Measurements from ENCODE around the gene NBEAL2. TPM values are rescaled to one million over a fixed set of nuclear protein-coding genes. Genes with fewer than 3 reads are reported as not detected.

NBEAL2 gene, protein sequence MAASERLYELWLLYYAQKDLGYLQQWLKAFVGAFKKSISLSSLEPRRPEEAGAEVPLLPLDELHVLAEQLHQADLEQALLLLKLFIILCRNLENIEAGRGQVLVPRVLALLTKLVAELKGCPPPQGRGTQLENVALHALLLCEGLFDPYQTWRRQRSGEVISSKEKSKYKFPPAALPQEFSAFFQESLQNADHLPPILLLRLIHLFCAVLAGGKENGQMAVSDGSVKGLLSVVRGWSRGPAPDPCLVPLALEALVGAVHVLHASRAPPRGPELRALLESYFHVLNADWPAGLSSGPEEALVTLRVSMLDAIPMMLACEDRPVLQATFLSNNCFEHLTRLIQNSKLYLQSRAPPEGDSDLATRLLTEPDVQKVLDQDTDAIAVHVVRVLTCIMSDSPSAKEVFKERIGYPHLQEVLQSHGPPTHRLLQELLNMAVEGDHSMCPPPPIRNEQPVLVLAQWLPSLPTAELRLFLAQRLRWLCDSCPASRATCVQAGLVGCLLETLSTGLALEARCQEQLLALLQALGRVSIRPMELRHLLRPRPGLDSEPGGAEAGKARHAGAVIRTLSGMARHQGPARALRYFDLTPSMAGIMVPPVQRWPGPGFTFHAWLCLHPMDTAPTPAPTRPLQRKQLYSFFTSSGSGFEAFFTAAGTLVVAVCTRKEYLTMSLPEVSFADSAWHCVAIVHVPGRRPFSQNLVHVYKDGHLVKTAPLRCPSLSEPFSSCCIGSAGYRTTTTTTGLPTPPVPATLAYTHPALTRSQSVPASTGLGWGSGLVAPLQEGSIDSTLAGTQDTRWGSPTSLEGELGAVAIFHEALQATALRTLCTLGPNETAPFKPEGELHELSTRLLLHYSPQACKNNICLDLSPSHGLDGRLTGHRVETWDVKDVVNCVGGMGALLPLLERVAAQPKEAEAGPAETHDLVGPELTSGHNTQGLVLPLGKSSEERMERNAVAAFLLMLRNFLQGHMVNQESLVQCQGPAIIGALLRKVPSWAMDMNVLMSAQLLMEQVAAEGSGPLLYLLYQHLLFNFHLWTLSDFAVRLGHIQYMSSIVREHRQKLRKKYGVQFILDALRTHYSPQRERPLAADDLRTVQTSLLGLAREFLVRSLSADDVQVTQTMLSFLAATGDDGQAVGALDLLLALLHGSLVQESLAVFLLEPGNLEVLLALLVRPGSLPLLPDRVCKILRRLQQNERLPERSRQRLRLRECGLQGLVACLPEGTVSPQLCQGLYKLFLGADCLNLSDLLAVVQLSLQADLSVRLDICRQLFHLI (N-terminal part only)
- 10 to 100 TPM in 1 of 4 donors, 1 to 10 TPM in 3; 7.3 to 11.2 (median 7.7) TPM for total RNA-seq
- polyA plus RNA-seq, result 10 to 100 TPM in 1 of 3 donors, 1 to 10 TPM in 2; 5.4 to 13.0 (median 6.4) TPM
- long read RNA-seq, donor 1, partial matches to known transcripts, result 4 of 8 reads
- long read RNA-seq, donor 1, other reads (novel, unspliced or antisense), result 4 of 8 reads
- long read RNA-seq, donor 2, partial matches to known transcripts, result 7 of 9 reads
- long read RNA-seq, donor 2, other reads (novel, unspliced or antisense), result 2 of 9 reads

DNA sequence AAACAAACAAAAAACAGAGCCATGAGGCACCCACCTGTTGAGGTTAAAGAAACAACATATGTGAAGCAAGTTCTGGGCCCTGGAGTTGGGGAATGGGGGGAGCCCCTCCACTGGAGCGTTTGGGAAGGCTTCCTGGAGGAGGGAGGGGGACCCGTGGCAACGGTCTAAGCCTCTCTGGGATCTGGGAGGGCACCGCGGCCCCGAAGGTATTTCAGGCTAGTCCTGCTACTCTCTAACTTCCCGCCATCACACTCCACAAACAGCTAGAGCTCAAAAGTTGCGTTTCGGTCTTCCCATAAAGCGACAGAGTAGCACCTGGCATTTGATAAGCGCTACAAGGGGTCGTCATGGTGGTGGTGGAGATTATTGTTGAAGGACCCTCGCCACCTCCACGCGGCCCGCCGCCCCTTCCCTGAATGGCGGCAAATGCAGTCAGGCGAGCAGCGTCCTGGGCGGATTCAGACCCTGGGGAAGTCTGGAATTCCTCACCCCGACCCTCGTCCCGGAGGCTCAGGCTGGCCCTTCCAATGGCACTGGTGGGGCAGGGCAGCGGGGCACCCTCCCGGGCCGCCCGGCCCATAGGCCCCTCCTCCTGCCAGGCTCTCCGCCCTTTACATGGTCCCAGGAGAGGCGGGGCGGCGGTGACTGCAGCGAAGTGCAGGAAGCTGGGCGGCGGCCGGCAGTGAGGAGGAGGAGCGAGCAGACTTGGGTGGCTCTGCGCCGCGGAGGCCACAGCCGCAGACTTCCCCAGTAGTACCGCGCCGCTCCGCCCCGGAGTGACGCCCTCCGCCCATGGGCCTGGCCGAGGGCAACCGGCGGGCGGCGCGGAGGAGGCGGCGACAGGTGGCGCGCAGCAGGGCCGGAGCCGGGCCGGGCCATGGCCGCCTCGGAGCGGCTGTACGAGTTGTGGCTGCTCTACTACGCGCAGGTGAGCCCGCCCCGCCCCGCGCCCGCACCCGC lies at the start of gene NBEAL2:
Gene NBEAL2, plus strand, starts transcription at position 682 of the 960 bp plus-strand sequence. Its CDS starts 196 bp downstream, at position 878.
- Histone ChIP-seq H3K4me1 (peaks cover 20% of the 10 kb centered on the region), H3K4me3 (peak within 1 kb of the TSS; percentile 75), H3K27me3 (ENCODE audit: insufficient read depth in 3 of 3, low read length in 2 of 3) (no peaks in the 10 kb centered on the region), H3K36me3 (ENCODE audit: insufficient read depth in 1 of 2, low read depth in 1 of 2) (no peaks in the 10 kb centered on the region), H3K9me3 (no peaks in the 10 kb centered on the region), H3K27ac (peak within 1 kb of the TSS; percentile 93)
- DNase-seq (peak; percentile 98 to 99), ATAC-seq (peak; percentile 79 to 82 (median 80))
- WGBS, 3 donors, result 1 to 2% (median 1%) methylated on average over 43 to 73 of the region's 73 CpGs
- intact Hi-C loops (cut with DNase I), result loop anchor here in 1 of 2 donors (5.0 kb wide), 1 partner anchor 52 kb away; no protein-coding TSS in a partner anchor
- TF ChIP-seq, protein P1, sequence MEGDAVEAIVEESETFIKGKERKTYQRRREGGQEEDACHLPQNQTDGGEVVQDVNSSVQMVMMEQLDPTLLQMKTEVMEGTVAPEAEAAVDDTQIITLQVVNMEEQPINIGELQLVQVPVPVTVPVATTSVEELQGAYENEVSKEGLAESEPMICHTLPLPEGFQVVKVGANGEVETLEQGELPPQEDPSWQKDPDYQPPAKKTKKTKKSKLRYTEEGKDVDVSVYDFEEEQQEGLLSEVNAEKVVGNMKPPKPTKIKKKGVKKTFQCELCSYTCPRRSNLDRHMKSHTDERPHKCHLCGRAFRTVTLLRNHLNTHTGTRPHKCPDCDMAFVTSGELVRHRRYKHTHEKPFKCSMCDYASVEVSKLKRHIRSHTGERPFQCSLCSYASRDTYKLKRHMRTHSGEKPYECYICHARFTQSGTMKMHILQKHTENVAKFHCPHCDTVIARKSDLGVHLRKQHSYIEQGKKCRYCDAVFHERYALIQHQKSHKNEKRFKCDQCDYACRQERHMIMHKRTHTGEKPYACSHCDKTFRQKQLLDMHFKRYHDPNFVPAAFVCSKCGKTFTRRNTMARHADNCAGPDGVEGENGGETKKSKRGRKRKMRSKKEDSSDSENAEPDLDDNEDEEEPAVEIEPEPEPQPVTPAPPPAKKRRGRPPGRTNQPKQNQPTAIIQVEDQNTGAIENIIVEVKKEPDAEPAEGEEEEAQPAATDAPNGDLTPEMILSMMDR (IDR thresholded peaks at IDR 0.05), result no peak

DNA sequence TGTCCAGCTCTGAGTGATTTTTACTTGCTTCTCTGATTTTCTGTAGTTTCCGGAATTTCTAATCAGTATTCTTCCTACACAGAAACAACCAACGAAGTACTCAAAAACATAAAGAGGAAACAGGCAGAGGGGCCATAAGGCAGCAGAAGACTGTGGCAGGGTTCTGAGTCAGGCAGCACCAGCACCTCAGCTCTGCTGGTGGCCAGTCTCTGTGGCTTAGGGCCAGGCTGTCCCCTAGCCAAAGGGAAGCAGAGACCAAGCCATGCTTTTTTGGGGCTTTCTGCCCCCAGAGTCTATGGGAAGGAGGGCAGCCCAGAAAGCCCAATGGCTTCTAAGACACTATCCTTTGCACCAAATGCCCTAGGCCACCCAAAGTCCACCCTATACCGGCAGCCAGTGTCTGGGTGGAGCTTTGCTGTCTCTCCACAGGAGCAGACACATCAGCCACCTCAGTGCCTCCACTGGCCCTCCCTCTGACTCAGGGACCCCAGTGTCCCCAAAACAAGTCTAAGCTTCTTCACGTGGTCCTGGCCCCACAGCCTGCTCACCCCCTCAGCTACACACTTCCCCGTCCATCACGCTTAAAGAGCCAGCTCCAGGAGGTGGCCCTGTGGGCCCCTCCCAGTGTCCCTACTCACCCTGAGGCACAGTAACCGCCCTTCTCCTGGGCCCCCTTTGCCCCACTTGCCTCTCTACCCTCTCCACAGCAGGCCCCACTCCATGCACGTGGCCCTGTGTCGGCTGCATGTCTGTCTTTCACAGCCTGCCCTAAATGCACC lies 49.1 kb upstream of the NBEAL2 start:
- peak in 1 of 2 donors; percentile 50 for DNase-seq
- intact Hi-C loops (cut with DNase I), result no loop called here

DNA sequence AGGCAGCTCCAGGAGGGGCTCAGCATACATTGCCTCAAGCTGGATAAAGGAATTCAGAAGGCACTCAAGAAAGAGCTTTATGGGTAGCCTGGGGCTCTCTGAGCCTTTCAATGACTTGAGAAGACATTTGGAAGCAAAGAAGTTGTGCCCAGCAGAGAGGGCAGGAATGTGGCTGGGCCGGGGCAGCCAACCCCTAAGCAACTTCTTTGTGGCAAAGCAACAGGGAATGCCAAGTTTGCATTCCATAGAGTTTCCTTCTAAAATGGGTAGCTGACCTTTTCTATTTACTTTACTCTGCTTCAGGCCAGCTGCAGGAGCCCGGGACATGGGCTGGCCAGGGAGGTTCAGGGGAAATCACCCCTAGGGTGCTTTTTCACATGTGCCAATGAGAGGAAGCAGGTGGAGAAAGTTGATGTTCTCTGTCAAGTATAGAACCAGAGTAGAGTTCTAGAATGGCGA lies 48.5 kb upstream of the NBEAL2 start:
- intact Hi-C loops (cut with DNase I), result no loop called here
- H3K27ac ChIP-seq, result peak overlapping the region; percentile 95
- WGBS, 3 donors, result 30 to 59% (median 41%) methylated on average over 3 of the region's 3 CpGs
- no peaks in the 10 kb centered on the region for H3K27me3 ChIP-seq (ENCODE audit: insufficient read depth in 3 of 3, low read length in 2 of 3)
- no peaks in the 10 kb centered on the region for H3K36me3 ChIP-seq (ENCODE audit: insufficient read depth in 1 of 2, low read depth in 1 of 2)
- peak overlapping the region; percentile 4 for H3K4me3 ChIP-seq
- ATAC-seq (no peak), DNase-seq (peak in 1 of 2 donors; percentile 5)
- H3K4me1 ChIP-seq, result peaks cover 99% of the 10 kb centered on the region
- H3K9me3 ChIP-seq, result no peaks in the 10 kb centered on the region
- TF ChIP-seq, protein P1 (IDR thresholded peaks at IDR 0.05), result no peak

More for the DNA sequence above, 49.1 kb upstream of the NBEAL2 start:
- no peak overlapping the region for H3K4me3 ChIP-seq
- peaks cover 100% of the 10 kb centered on the region for H3K4me1 ChIP-seq
- TF ChIP-seq, protein P1 (IDR thresholded peaks at IDR 0.05), result no peak
- H3K36me3 ChIP-seq (ENCODE audit: insufficient read depth in 1 of 2, low read depth in 1 of 2), result peaks cover 0 to 2% of the 10 kb centered on the region in 2 donors
- H3K9me3 ChIP-seq, result no peaks in the 10 kb centered on the region
- peak overlapping the region; percentile 95 for H3K27ac ChIP-seq
- WGBS, 3 donors, result 55 to 59% (median 55%) methylated on average over 9 of the region's 9 CpGs
- no peaks in the 10 kb centered on the region for H3K27me3 ChIP-seq (ENCODE audit: insufficient read depth in 3 of 3, low read length in 2 of 3)
- ATAC-seq, result no peak

Measured in psoas muscle (tissue), 8 donors.